Testis (tissue), 3 donors: ENCODE results near the gene LIPA. TPM values are rescaled to one million over a fixed set of nuclear protein-coding genes. Genes with fewer than 3 reads are reported as not detected.

ENCODE experiments used
- DNase-seq: peaks from one replicate; pipeline ENCODE4 v3.0.0-alpha.2; 2019
- H3K27ac ChIP-seq, 2 donors: fragments of 200-600 bp; sonication (generic); one replicate each; pipeline ENCODE4 v1.5.1; 2019
- H3K27me3 ChIP-seq: fragments of 200-600 bp; sonication (generic); one replicate; pipeline ENCODE4 v1.5.1; 2019
- H3K36me3 ChIP-seq: fragments of 200-600 bp; sonication (generic); one replicate; pipeline ENCODE4 v1.5.1; 2017; ENCODE audit warnings: low read depth; ENCODE audit errors: missing control alignments
- H3K4me1 ChIP-seq: fragments of 200-600 bp; sonication (generic); one replicate; pipeline ENCODE4 v1.5.1; 2019
- H3K4me3 ChIP-seq, 2 donors: fragments of 200-600 bp; sonication (generic); one replicate each; pipeline ENCODE4 v1.5.1; 2017 to 2019
- H3K9me3 ChIP-seq: fragments of 200-600 bp; sonication (generic); one replicate; pipeline ENCODE4 v1.5.1; 2017
- CTCF ChIP-seq, 3 experiments: fragments of 450-650 bp in 2 of 3; fragments of 200-600 bp in 1 of 3; sonication (generic) in 1 of 3; IDR thresholded peaks; one replicate each; pipeline ENCODE4 v1.5.1; 2016 to 2019; ENCODE audit warnings: antibody characterized with exemption in 3 of 3, mild to moderate bottlenecking in 2 of 3, moderate library complexity in 1 of 3
- POLR2A ChIP-seq: fragments of 450-650 bp; IDR thresholded peaks from one replicate; pipeline ENCODE4 v1.6.1; 2017; ENCODE audit warnings: antibody characterized with exemption, mild to moderate bottlenecking, moderate library complexity
- WGBS, 2 donors: methylation state at CpG; one replicate each; pipeline ENCODE4 v1.1.5; 2018; 5-methylcytosine and 5-hydroxymethylcytosine counted together
- intact Hi-C: fragments of 100-400 bp; cut with DNase I; formaldehyde crosslinking; loops from one replicate; pipeline ENCODE4 v1.15.1; 2023; ENCODE audit warnings: low total_unique reads
- polyA plus RNA-seq: library from polyadenylated mRNA; stranded (reverse); fragments of 350-450 nt; fragmentation: Illumina TruSeq; extraction: RNeasy Lipid Tissue Mini Kit (QIAGEN cat#74804); gene quantifications from one replicate; pipeline ENCODE4 v1.2.3, GENCODE V29; 2014; ENCODE audit warnings: low read depth, low replicate concordance; ENCODE audit not compliant: insufficient read depth
- total RNA-seq, 2 donors: library from RNA; depleted of rRNA; stranded (reverse); fragments of >200 nt; gene quantifications; one replicate each; pipeline ENCODE4 v1.2.3, GENCODE V29; 2016

The LIPA gene
- total and polyA plus RNA-seq, 3 donors from 2014 or later, result 13.3 to 32.3 (median 13.9) TPM

GRCh38 chr10:89224739-89225443 lies 26.7 kb downstream of the LIPA start:
- 56 to 65% methylated on average over 18 of the region's 18 CpGs for WGBS, 2 donors
- TF ChIP-seq CTCF (IDR thresholded peaks at IDR 0.05), result no peak
- TF ChIP-seq POLR2A, result no peak
- no peak for DNase-seq
- intact Hi-C loops, result no loop called here
- Histone ChIP-seq H3K9me3 (no peaks in the 10 kb centered on the region), H3K4me1 (no peaks in the 10 kb centered on the region), H3K36me3 (no peaks in the 10 kb centered on the region), H3K27me3 (no peaks in the 10 kb centered on the region), H3K4me3 (peak overlapping the region in 1 of 2 donors; percentile 2), H3K27ac (no peak overlapping the region)

- Histone ChIP-seq H3K36me3 (no peaks in the 10 kb centered on the region), H3K4me1 (no peaks in the 10 kb centered on the region), H3K9me3 (no peaks in the 10 kb centered on the region), H3K4me3 (no peak overlapping the region), H3K27ac (no peak overlapping the region), H3K27me3 (no peaks in the 10 kb centered on the region)
- 72 to 89% methylated on average over 2 of the region's 2 CpGs for WGBS, 2 donors
- intact Hi-C loops, result no loop called here
- DNase-seq, result no peak
- TF ChIP-seq POLR2A, result no peak
- no peak for TF ChIP-seq CTCF (IDR thresholded peaks at IDR 0.05)
Measured at GRCh38 chr10:89221919-89222318, 29.7 kb downstream of the LIPA start.

GRCh38 chr10:89219513-89220218 lies 31.9 kb downstream of the LIPA start:
- H3K9me3 ChIP-seq, result no peaks in the 10 kb centered on the region
- no peak overlapping the region for H3K4me3 ChIP-seq
- no peaks in the 10 kb centered on the region for H3K36me3 ChIP-seq
- TF ChIP-seq CTCF (IDR thresholded peaks at IDR 0.05) (no peak), POLR2A (no peak)
- no peak for DNase-seq
- no peaks in the 10 kb centered on the region for H3K27me3 ChIP-seq
- intact Hi-C loops, result loop anchor here (5.0 to 10.0 kb wide), 2 partner anchors 282 to 385 kb away; no protein-coding TSS in a partner anchor
- H3K4me1 ChIP-seq, result no peaks in the 10 kb centered on the region
- WGBS, 2 donors, result 76 to 81% methylated on average over 4 of the region's 4 CpGs
- H3K27ac ChIP-seq, result no peak overlapping the region

- Histone ChIP-seq H3K36me3 (no peaks in the 10 kb centered on the region), H3K9me3 (no peaks in the 10 kb centered on the region), H3K27ac (peak overlapping the region in 1 of 2 donors; percentile 38), H3K4me1 (peaks cover 4% of the 10 kb centered on the region), H3K27me3 (no peaks in the 10 kb centered on the region), H3K4me3 (no peak overlapping the region)
- intact Hi-C loops, result loop anchor here (5.0 to 10.0 kb wide), 2 partner anchors 280 to 383 kb away; no protein-coding TSS in a partner anchor
- WGBS, 2 donors, result 20 to 26% methylated on average over 6 of the region's 6 CpGs
- TF ChIP-seq POLR2A, result no peak
- TF ChIP-seq CTCF (IDR thresholded peaks at IDR 0.05), result peak; percentile 84 to 94 (median 86)
- peak; percentile 75 for DNase-seq
Measured at GRCh38 chr10:89217057-89217990, 34.3 kb downstream of the LIPA start.
